GM12801 (cell line): ENCODE data around the gene C1QTNF4.

Source experiments
- TF ChIP-seq, protein P1 (sequence below): IDR thresholded peaks from one replicate; pipeline ENCODE4 v1.5.1; 2011; ENCODE audit warnings: control low read depth; ENCODE audit not compliant: insufficient read length; ENCODE audit errors: extremely low read depth

The C1QTNF4 gene

DNA sequence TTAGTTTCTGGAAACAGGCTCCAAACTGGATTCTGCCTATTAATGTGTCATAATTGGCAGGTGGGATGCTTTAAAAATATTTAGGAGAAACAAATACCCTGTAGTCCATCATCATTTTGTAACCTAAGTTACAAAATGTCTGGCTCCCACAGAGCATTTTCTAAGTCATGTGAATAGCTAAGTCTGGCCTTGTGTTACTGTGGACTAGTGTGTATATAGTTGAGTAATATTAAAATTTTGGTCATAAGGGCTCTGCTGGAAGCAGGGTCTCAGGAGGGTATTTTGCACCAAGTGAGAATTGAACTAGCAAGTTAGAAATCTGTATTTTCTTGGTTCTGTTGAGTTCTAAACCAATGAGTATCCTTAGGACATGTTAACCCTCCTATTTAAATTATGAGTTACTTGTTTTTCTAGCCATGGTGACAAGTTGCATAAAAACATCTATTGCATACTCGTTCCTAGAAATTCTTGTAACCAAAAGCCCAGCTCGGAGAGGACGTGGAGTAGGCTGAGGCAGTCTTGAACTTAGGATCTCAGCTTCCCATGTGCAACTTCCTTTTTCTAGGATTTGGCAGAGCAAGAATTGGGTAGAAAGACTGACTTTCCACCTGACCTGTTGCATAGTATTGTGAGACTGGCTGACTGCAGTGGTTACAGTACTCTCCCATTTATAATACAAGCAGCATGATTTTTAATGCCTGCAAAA is 23.4 kb downstream of the C1QTNF4 start:
- TF ChIP-seq, protein P1, sequence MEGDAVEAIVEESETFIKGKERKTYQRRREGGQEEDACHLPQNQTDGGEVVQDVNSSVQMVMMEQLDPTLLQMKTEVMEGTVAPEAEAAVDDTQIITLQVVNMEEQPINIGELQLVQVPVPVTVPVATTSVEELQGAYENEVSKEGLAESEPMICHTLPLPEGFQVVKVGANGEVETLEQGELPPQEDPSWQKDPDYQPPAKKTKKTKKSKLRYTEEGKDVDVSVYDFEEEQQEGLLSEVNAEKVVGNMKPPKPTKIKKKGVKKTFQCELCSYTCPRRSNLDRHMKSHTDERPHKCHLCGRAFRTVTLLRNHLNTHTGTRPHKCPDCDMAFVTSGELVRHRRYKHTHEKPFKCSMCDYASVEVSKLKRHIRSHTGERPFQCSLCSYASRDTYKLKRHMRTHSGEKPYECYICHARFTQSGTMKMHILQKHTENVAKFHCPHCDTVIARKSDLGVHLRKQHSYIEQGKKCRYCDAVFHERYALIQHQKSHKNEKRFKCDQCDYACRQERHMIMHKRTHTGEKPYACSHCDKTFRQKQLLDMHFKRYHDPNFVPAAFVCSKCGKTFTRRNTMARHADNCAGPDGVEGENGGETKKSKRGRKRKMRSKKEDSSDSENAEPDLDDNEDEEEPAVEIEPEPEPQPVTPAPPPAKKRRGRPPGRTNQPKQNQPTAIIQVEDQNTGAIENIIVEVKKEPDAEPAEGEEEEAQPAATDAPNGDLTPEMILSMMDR = no peak

DNA sequence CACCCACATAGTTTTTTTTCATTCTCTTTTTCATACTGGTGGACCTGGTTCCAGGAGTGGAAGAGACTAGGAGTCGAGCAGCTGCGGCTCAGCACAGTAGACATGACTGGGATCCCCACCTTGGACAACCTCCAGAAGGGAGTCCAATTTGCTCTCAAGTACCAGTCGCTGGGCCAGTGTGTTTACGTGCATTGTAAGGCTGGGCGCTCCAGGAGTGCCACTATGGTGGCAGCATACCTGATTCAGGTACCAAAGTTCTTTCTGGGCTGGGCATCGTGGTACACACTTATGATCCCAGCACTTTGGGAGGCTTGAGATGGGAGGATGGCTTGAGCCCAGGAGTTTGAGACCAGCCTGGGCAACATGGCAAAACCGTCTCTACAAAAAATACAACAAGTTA is 24.6 kb downstream of the C1QTNF4 start:
- TF ChIP-seq, protein P1 = no peak

DNA sequence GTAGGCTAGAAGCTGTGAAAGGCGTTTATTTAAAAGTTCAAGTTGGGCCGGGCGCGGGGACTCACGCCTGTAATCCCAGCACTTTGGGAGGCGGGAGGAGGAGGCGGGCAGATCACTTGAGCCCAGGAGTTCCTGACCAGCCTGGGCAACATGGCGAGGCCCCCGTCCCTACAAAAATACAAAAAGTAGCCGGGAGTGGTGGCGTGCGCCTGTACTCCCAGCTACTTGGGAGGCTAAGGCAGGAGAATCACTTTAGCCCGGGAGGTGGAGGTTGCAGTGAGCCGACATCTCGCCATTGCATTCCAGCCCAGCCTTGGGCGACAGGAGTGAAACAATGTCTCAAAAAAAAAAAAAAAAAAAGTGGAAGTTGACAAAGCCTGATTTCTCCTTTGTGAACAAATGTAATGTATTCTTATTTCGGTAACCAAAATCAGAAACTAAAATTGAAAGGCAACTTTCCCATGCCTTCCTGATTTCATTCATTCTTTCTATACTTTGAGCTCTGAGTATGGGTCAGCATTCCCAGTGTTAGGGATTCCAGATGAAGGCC is 28.0 kb downstream of the C1QTNF4 start:
- TF ChIP-seq, protein P1 = no peak

DNA sequence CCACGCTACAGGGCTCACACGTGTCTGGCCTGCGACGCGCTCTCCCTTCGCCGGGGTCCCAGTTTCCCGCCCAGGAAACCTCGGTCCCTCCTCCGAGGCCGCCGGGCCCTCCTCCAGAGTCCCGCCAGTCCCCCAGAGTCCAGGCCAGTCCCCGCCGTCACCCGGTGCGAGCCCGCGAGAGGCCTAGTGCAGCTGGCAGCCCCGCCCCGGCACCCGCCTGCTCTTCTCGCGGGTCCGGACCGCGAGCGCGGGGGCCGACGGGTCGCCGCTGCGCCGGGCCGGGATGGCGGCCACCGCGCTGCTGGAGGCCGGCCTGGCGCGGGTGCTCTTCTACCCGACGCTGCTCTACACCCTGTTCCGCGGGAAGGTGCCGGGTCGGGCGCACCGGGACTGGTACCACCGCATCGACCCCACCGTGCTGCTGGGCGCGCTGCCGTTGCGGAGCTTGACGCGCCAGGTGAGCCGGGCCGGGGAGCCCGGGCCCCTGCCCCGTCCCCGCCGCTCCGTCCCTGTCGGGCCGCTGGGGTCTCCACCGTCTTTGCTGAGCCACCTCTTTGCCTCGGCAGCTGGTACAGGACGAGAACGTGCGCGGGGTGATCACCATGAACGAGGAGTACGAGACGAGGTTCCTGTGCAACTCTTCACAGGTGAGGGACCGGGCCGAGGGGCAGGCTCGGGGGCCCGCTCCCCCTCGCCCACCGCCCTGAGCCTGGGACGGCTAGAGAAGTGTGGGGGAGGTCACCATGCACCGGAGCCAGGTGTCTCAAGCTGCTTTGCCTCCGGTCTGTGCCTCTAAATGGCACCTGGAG is 28.7 kb downstream of the C1QTNF4 start, which contains the start of gene PTPMT1:
Gene PTPMT1, plus strand, starts transcription at position 260 of the 809 bp plus-strand sequence. Its CDS starts 24 bp downstream, at position 284.
- TF ChIP-seq, protein P1 = no peak

DNA sequence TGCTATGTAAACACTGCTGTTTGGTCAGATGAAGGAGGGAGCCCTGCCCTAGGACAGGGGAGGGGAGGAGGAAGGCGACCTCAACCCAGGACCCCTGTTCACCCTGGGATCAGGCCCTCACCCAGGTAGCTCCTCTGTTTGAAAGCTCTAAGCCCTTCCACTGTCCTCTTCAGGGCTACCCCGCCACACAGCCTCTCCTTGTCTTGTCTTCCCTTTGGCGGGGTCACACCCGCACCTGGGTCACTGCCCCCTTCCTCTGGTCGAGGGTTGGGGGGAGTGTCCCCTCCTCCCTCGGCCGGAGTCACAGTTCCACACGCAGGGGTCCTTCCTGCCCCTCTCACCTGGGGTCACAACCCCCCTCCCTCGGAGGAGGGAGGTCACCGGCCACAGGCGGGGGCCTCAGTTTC is 29.3 kb downstream of the C1QTNF4 start:
- TF ChIP-seq, protein P1 = no peak

DNA sequence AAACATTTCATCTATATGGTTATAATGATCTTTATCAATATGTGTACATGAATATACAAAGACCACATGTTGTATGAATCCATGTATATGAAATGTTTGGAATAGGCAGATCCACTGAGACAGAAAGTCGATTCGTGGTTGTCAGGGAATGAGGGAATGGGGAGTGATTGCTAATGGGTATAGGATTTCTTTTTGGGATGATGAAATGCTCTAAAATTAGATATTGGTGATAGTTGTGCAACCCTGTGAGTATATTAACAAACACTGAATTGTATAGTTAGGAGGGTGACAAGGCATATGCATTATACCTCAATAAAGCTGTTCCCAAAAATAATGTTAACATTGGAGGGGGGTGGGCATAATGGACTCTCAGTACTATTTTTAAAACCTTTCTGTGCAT is 33.8 kb downstream of the C1QTNF4 start:
- TF ChIP-seq, protein P1 = no peak

DNA sequence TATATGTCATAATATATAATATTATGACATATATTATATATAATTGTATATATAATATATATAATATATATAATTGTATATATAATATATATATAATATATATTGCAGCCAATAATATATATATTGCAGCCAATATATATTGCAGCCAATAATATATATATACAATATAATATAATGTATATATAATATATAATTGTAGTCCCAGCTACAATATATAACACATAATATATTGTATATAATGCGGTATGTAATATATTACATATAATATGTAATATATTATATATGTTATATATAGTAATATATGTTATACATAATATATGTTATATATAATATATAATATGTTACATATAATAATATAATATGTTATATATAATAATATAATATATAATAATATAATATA is 35.5 kb downstream of the C1QTNF4 start:
- TF ChIP-seq, protein P1 = no peak
